H9 (cell line): ENCODE results near the gene KRT71. TPM values are rescaled to one million over a fixed set of nuclear protein-coding genes. Genes with fewer than 3 reads are reported as not detected.

Experiments
- DNase-seq: peaks from one replicate; pipeline ENCODE4 v3.0.0-alpha.2; 2017
- H2AFZ ChIP-seq: one replicate; pipeline ENCODE4 v1.6.1; 2013; ENCODE audit warnings: mild to moderate bottlenecking, low read length, control low read depth, moderate library complexity
- H2AK5ac ChIP-seq: 2 replicates; pipeline ENCODE4 v1.6.1; 2013; ENCODE audit warnings: low read length, control low read depth, mixed read lengths; ENCODE audit not compliant: insufficient read length
- H2BK120ac ChIP-seq: one replicate; pipeline ENCODE4 v1.6.1; 2013; ENCODE audit warnings: low read depth, mild to moderate bottlenecking, low read length, control low read depth, inconsistent platforms; ENCODE audit not compliant: poor library complexity, severe bottlenecking
- H2BK12ac ChIP-seq: 2 replicates; pipeline ENCODE4 v1.6.1; 2013; ENCODE audit warnings: low read length, control low read depth, mixed read lengths, low read depth; ENCODE audit not compliant: insufficient read length
- H2BK15ac ChIP-seq: 2 replicates; pipeline ENCODE4 v1.6.1; 2013; ENCODE audit warnings: low read depth, low read length, control low read depth
- H2BK20ac ChIP-seq: one replicate; pipeline ENCODE4 v1.6.1; 2013; ENCODE audit warnings: low read depth, mild to moderate bottlenecking, low read length, control low read depth, inconsistent platforms; ENCODE audit not compliant: poor library complexity, severe bottlenecking
- H2BK5ac ChIP-seq: 2 replicates; pipeline ENCODE4 v1.6.1; 2013; ENCODE audit warnings: low read length, control low read depth, mixed read lengths; ENCODE audit not compliant: insufficient read length
- H3K14ac ChIP-seq: 2 replicates; pipeline ENCODE4 v1.6.1; 2013; ENCODE audit warnings: low read length, control low read depth; ENCODE audit not compliant: insufficient read depth
- H3K18ac ChIP-seq: 2 replicates; pipeline ENCODE4 v1.6.1; 2013; ENCODE audit warnings: low read depth, mild to moderate bottlenecking, mixed read lengths, low read length, control low read depth; ENCODE audit not compliant: insufficient read length
- H3K23ac ChIP-seq: 2 replicates; pipeline ENCODE4 v1.6.1; 2013; ENCODE audit warnings: low read length, control low read depth, mixed read lengths, low read depth; ENCODE audit not compliant: insufficient read length
- H3K23me2 ChIP-seq: 2 replicates; pipeline ENCODE4 v1.6.1; 2013; ENCODE audit warnings: low read depth, mild to moderate bottlenecking, mixed read lengths, low read length, control low read depth; ENCODE audit not compliant: insufficient read length, poor library complexity, severe bottlenecking
- H3K27ac ChIP-seq: 2 replicates; pipeline ENCODE4 v1.5.1; 2013; ENCODE audit warnings: low read length, control low read depth, mixed read lengths, low read depth; ENCODE audit not compliant: insufficient read length
- H3K27me3 ChIP-seq: 2 replicates; pipeline ENCODE4 v1.6.1; 2013; ENCODE audit warnings: low read length, control low read depth, inconsistent platforms; ENCODE audit not compliant: insufficient read depth
- H3K4ac ChIP-seq: 2 replicates; pipeline ENCODE4 v1.6.1; 2013; ENCODE audit warnings: low read depth, mild to moderate bottlenecking, control low read depth, inconsistent platforms, low read length, moderate library complexity
- H3K4me1 ChIP-seq: 2 replicates; pipeline ENCODE4 v1.6.1; 2013; ENCODE audit warnings: low read length, control low read depth, inconsistent platforms; ENCODE audit not compliant: insufficient read depth
- H3K4me2 ChIP-seq: 2 replicates; pipeline ENCODE4 v1.6.1; 2013; ENCODE audit warnings: low read length, control low read depth, mixed read lengths; ENCODE audit not compliant: insufficient read length, insufficient read depth
- H3K56ac ChIP-seq: 2 replicates; pipeline ENCODE4 v1.6.1; 2013; ENCODE audit warnings: low read depth, mild to moderate bottlenecking, mixed read lengths, low read length, control low read depth; ENCODE audit not compliant: insufficient read length
- H3K79me1 ChIP-seq: 2 replicates; pipeline ENCODE4 v1.6.1; 2013; ENCODE audit warnings: low read depth, mild to moderate bottlenecking, moderate library complexity, low read length, control low read depth, inconsistent platforms; ENCODE audit not compliant: insufficient read depth, poor library complexity, severe bottlenecking
- H3K79me2 ChIP-seq: 2 replicates; pipeline ENCODE4 v1.6.1; 2013; ENCODE audit warnings: low read length, control low read depth, inconsistent platforms; ENCODE audit not compliant: insufficient read depth
- H3K9ac ChIP-seq: 2 replicates; pipeline ENCODE4 v1.6.1; 2013; ENCODE audit warnings: low read length, control low read depth, mixed read lengths; ENCODE audit not compliant: insufficient read length; ENCODE audit errors: extremely low read depth
- H3K9me3 ChIP-seq: one replicate; pipeline ENCODE4 v1.6.1; 2013; ENCODE audit warnings: low read depth, low read length, inconsistent platforms; ENCODE audit not compliant: control insufficient read depth
- H3T11ph ChIP-seq: one replicate; pipeline ENCODE4 v1.6.1; 2013; ENCODE audit warnings: mild to moderate bottlenecking, low read length, control low read depth, inconsistent platforms
- H4K20me1 ChIP-seq: one replicate; pipeline ENCODE4 v1.6.1; 2013; ENCODE audit not compliant: control insufficient read depth, insufficient read length, insufficient read depth
- H4K5ac ChIP-seq: 2 replicates; pipeline ENCODE4 v1.6.1; 2013; ENCODE audit warnings: low read depth, mild to moderate bottlenecking, mixed read lengths, low read length, control low read depth; ENCODE audit not compliant: insufficient read length
- H4K8ac ChIP-seq: replicated peaks from 2 replicates; pipeline ENCODE4 v1.6.1; 2013; ENCODE audit warnings: low read length, control low read depth, mixed read lengths, low read depth; ENCODE audit not compliant: insufficient read length
- H4K91ac ChIP-seq: 2 replicates; pipeline ENCODE4 v1.6.1; 2013; ENCODE audit warnings: low read depth, mild to moderate bottlenecking, moderate library complexity, mixed read lengths, low read length, control low read depth; ENCODE audit not compliant: insufficient read length
- H3K27ac Mint-ChIP-seq, 3 experiments: 2 replicates in 2 of 3; 3 replicates in 1 of 3; pipeline ENCODE4 v1.8.0; 2020 to 2021; ENCODE audit warnings: mixed read lengths in 3 of 3, mild to moderate bottlenecking in 1 of 3, moderate library complexity in 1 of 3
- H3K27me3 Mint-ChIP-seq: 2 replicates; pipeline ENCODE4 v1.8.0; 2021; ENCODE audit warnings: low read depth, mild to moderate bottlenecking, moderate library complexity, mixed read lengths
- H3K36me3 Mint-ChIP-seq, 3 experiments: 2 replicates in 2 of 3; 3 replicates in 1 of 3; pipeline ENCODE4 v1.8.0; 2020 to 2021; ENCODE audit warnings: low read depth in 3 of 3, mixed read lengths in 3 of 3; ENCODE audit not compliant: insufficient read depth in 1 of 3
- H3K4me1 Mint-ChIP-seq, 2 experiments: 2 replicates each; pipeline ENCODE4 v1.8.0; 2020; ENCODE audit warnings: mixed read lengths in 2 of 2
- H3K4me3 Mint-ChIP-seq, 2 experiments: 2 replicates in 1 of 2; 3 replicates in 1 of 2; pipeline ENCODE4 v1.8.0; 2020 to 2021; ENCODE audit warnings: mild to moderate bottlenecking in 2 of 2, mixed read lengths in 2 of 2, moderate library complexity in 1 of 2
- H3K9me3 Mint-ChIP-seq, 2 experiments: 2 replicates in 1 of 2; 3 replicates in 1 of 2; pipeline ENCODE4 v1.8.0; 2020; ENCODE audit warnings: mild to moderate bottlenecking in 2 of 2, mixed read lengths in 2 of 2, moderate library complexity in 1 of 2
- WGBS: extraction: QIAGEN DNeasy Blood & Tissue Kit; methylation state at CpG from one replicate; pipeline ENCODE4 v1.1.7; 2013; ENCODE audit warnings: missing lambda C conversion rate, low lambda C conversion rate, mixed read lengths; ENCODE audit not compliant: insufficient read length; ENCODE audit errors: extremely low coverage; 5-methylcytosine and 5-hydroxymethylcytosine counted together
- total RNA-seq: library from RNA; stranded (reverse); gene quantifications from 2 replicates; pipeline ENCODE4 v1.2.1, GENCODE V29; 2021
- TF ChIP-seq, protein P1 (sequence below): fragments of 200-600 bp; sonication (generic); conservative IDR thresholded peaks from 3 replicates; pipeline ENCODE4 v1.8.0; 2021; ENCODE audit warnings: antibody characterized with exemption, mild to moderate bottlenecking

Gene KRT71
- total RNA-seq, 1 experiment from 2014 or later, result not detected

DNA sequence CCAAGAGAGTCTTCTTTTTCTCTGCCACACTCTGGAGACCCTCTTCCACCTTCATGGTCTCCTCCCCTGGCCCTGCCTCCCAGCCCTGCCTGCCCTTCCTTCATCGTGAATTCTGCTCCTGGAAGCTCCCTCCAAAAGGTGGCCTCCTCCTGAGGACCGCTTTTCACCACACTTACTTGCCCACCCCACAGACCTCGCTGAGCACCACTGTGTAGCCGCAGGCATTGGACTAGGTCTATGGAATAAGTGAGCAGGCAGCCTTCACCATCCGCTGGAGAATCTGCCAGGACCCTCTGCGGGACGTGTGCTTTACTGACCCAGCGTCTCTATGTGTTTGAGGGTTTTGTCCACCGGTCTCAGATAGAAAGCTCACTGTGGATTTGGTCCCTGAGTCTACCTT, 23.1 kb downstream of the KRT71 start:
- no peak overlapping the region for H3K4ac ChIP-seq
- no peaks in the 10 kb centered on the region for H3K36me3 Mint-ChIP-seq
- H3K14ac ChIP-seq, result no peak overlapping the region
- no peaks in the 10 kb centered on the region for H3K79me2 ChIP-seq
- TF ChIP-seq, protein P1, sequence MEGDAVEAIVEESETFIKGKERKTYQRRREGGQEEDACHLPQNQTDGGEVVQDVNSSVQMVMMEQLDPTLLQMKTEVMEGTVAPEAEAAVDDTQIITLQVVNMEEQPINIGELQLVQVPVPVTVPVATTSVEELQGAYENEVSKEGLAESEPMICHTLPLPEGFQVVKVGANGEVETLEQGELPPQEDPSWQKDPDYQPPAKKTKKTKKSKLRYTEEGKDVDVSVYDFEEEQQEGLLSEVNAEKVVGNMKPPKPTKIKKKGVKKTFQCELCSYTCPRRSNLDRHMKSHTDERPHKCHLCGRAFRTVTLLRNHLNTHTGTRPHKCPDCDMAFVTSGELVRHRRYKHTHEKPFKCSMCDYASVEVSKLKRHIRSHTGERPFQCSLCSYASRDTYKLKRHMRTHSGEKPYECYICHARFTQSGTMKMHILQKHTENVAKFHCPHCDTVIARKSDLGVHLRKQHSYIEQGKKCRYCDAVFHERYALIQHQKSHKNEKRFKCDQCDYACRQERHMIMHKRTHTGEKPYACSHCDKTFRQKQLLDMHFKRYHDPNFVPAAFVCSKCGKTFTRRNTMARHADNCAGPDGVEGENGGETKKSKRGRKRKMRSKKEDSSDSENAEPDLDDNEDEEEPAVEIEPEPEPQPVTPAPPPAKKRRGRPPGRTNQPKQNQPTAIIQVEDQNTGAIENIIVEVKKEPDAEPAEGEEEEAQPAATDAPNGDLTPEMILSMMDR, result no peak
- H3K56ac ChIP-seq, result no peak overlapping the region
- H2BK12ac ChIP-seq, result no peak overlapping the region
- no peak for DNase-seq
- H3K27me3 Mint-ChIP-seq, result peaks cover 8% of the 10 kb centered on the region
- H2BK5ac ChIP-seq, result no peak overlapping the region
- no peaks in the 10 kb centered on the region for H3K79me1 ChIP-seq
- no peaks in the 10 kb centered on the region for H3K4me1 ChIP-seq
- whole genome bisulfite sequencing, result no CpG with 5 or more reads among the region's 9 CpGs
- no peak overlapping the region for H2AK5ac ChIP-seq
- H3K18ac ChIP-seq, result no peak overlapping the region
- H4K91ac ChIP-seq, result no peak overlapping the region
- no peak overlapping the region for H3K4me2 ChIP-seq
- no peak overlapping the region for H2BK20ac ChIP-seq
- H3K9me3 ChIP-seq, result no peaks in the 10 kb centered on the region
- no peak overlapping the region for H3T11ph ChIP-seq
- no peak overlapping the region for H2BK15ac ChIP-seq
- H4K20me1 ChIP-seq, result no peaks in the 10 kb centered on the region
- H2BK120ac ChIP-seq, result no peak overlapping the region
- no peaks in the 10 kb centered on the region for H3K23me2 ChIP-seq
- H4K5ac ChIP-seq, result no peak overlapping the region
- no peak overlapping the region for H4K8ac ChIP-seq
- H3K9ac ChIP-seq, result no peak overlapping the region
- no peak overlapping the region for H3K4me3 Mint-ChIP-seq
- no peaks in the 10 kb centered on the region; the same call in 1 of the 2 replicates for H3K27me3 ChIP-seq
- H3K27ac ChIP-seq, result no peak overlapping the region
- no peak overlapping the region for H3K27ac Mint-ChIP-seq
- no peaks in the 10 kb centered on the region for H3K9me3 Mint-ChIP-seq
- H2AFZ ChIP-seq, result no peak overlapping the region
- no peak overlapping the region for H3K23ac ChIP-seq
- H3K4me1 Mint-ChIP-seq, result 0 out of 4 replicates have a peak, but pooled peaks cover 0 to 2% of the 10 kb centered on the region in 2 experiments
